ENCODE results near the gene ZNF821.

Gene ZNF821

GRCh38 chr16:71865173-71865863, 18.7 kb downstream of the ZNF821 start:
- Histone ChIP-seq H3K27ac (no peak overlapping the region), H3K36me3 (ENCODE audit: insufficient read depth, low read length) (peaks cover 14% of the 10 kb centered on the region; the same call in 1 of the 2 replicates), H3K9me3 (ENCODE audit: low read depth, low read length) (no peaks in the 10 kb centered on the region), H3K4me3 (no peak overlapping the region), H3K9ac (ENCODE audit: insufficient read length) (no peak overlapping the region)
- no peak for TF ChIP-seq EZH2 (IDR thresholded peaks at IDR 0.05)
- TF ChIP-seq FOXP2 (optimal IDR thresholded peaks at IDR 0.05; ENCODE audit: control extremely low read depth, extremely low read length, insufficient read depth): no peak
- TF ChIP-seq POLR2AphosphoS5 (IDR thresholded peaks at IDR 0.05; ENCODE audit: borderline replicate concordance, low read depth, low read length): no peak
- DNase-seq (ENCODE audit: low read depth, low spot score): no peak

- H3K9me3 ChIP-seq (ENCODE audit: low read depth, low read length): no peaks in the 10 kb centered on the region
- no peak overlapping the region for H3K9ac ChIP-seq (ENCODE audit: insufficient read length)
- H3K4me3 ChIP-seq: no peak overlapping the region
- peaks cover 10% of the 10 kb centered on the region; the same call in 1 of the 2 replicates for H3K36me3 ChIP-seq (ENCODE audit: insufficient read depth, low read length)
- H3K27ac ChIP-seq: no peak overlapping the region
- no peak for TF ChIP-seq EZH2 (IDR thresholded peaks at IDR 0.05)
- no peak for TF ChIP-seq POLR2AphosphoS5 (IDR thresholded peaks at IDR 0.05; ENCODE audit: borderline replicate concordance, low read depth, low read length)
- no peak for TF ChIP-seq FOXP2 (optimal IDR thresholded peaks at IDR 0.05; ENCODE audit: control extremely low read depth, extremely low read length, insufficient read depth)
- no peak for DNase-seq (ENCODE audit: low read depth, low spot score)
These were observed 20.0 kb downstream of the ZNF821 start for GRCh38 chr16:71863995-71864394.

- Histone ChIP-seq H3K9me3 (ENCODE audit: low read depth, low read length) (no peaks in the 10 kb centered on the region), H3K27ac (no peak overlapping the region), H3K9ac (ENCODE audit: insufficient read length) (no peak overlapping the region), H3K36me3 (ENCODE audit: insufficient read depth, low read length) (peaks cover 5% of the 10 kb centered on the region; the same call in 1 of the 2 replicates), H3K4me3 (no peak overlapping the region)
- no peak for DNase-seq (ENCODE audit: low read depth, low spot score)
- no peak for TF ChIP-seq POLR2AphosphoS5 (IDR thresholded peaks at IDR 0.05; ENCODE audit: borderline replicate concordance, low read depth, low read length)
- no peak for TF ChIP-seq EZH2 (IDR thresholded peaks at IDR 0.05)
- TF ChIP-seq FOXP2 (optimal IDR thresholded peaks at IDR 0.05; ENCODE audit: control extremely low read depth, extremely low read length, insufficient read depth): no peak
These were observed 24.0 kb downstream of the ZNF821 start for GRCh38 chr16:71859762-71860521.

- Histone ChIP-seq H3K4me3 (no peak overlapping the region), H3K9me3 (ENCODE audit: low read depth, low read length) (no peaks in the 10 kb centered on the region), H3K9ac (ENCODE audit: insufficient read length) (no peak overlapping the region), H3K27ac (no peak overlapping the region), H3K36me3 (ENCODE audit: insufficient read depth, low read length) (no peaks in the 10 kb centered on the region; the same call in 1 of the 2 replicates)
- no peak for DNase-seq (ENCODE audit: low read depth, low spot score)
- no peak for TF ChIP-seq FOXP2 (optimal IDR thresholded peaks at IDR 0.05; ENCODE audit: control extremely low read depth, extremely low read length, insufficient read depth)
- TF ChIP-seq EZH2 (IDR thresholded peaks at IDR 0.05): no peak
- TF ChIP-seq POLR2AphosphoS5 (IDR thresholded peaks at IDR 0.05; ENCODE audit: borderline replicate concordance, low read depth, low read length): no peak
These were observed 27.9 kb downstream of the ZNF821 start for GRCh38 chr16:71855937-71856662.

GRCh38 chr16:71854369-71854948, 29.5 kb downstream of the ZNF821 start:
- TF ChIP-seq EZH2 (IDR thresholded peaks at IDR 0.05): no peak
- TF ChIP-seq FOXP2 (optimal IDR thresholded peaks at IDR 0.05; ENCODE audit: control extremely low read depth, extremely low read length, insufficient read depth): no peak
- TF ChIP-seq POLR2AphosphoS5 (IDR thresholded peaks at IDR 0.05; ENCODE audit: borderline replicate concordance, low read depth, low read length): no peak
- Histone ChIP-seq H3K9ac (ENCODE audit: insufficient read length) (no peak overlapping the region), H3K4me3 (no peak overlapping the region), H3K9me3 (ENCODE audit: low read depth, low read length) (no peaks in the 10 kb centered on the region), H3K27ac (no peak overlapping the region), H3K36me3 (ENCODE audit: insufficient read depth, low read length) (no peaks in the 10 kb centered on the region; the same call in 1 of the 2 replicates)
- no peak for DNase-seq (ENCODE audit: low read depth, low spot score)

- no peak for DNase-seq (ENCODE audit: low read depth, low spot score)
These were observed 30.6 kb downstream of the ZNF821 start for GRCh38 chr16:71853413-71853812.

GRCh38 chr16:71852561-71852960, 31.4 kb downstream of the ZNF821 start:
- Histone ChIP-seq H3K27ac (no peak overlapping the region), H3K9ac (ENCODE audit: insufficient read length) (no peak overlapping the region), H3K36me3 (ENCODE audit: insufficient read depth, low read length) (no peaks in the 10 kb centered on the region; the same call in 1 of the 2 replicates), H3K9me3 (ENCODE audit: low read depth, low read length) (no peaks in the 10 kb centered on the region), H3K4me3 (no peak overlapping the region)
- DNase-seq (ENCODE audit: low read depth, low spot score): no peak
- TF ChIP-seq FOXP2 (optimal IDR thresholded peaks at IDR 0.05; ENCODE audit: control extremely low read depth, extremely low read length, insufficient read depth): no peak
- TF ChIP-seq POLR2AphosphoS5 (IDR thresholded peaks at IDR 0.05; ENCODE audit: borderline replicate concordance, low read depth, low read length): no peak
- no peak for TF ChIP-seq EZH2 (IDR thresholded peaks at IDR 0.05)

More at GRCh38 chr16:71853413-71853812, 30.6 kb downstream of the ZNF821 start:
- no peak overlapping the region for H3K4me3 ChIP-seq
- no peak overlapping the region for H3K27ac ChIP-seq
- H3K9ac ChIP-seq (ENCODE audit: insufficient read length): no peak overlapping the region
- TF ChIP-seq EZH2 (IDR thresholded peaks at IDR 0.05): no peak
- TF ChIP-seq POLR2AphosphoS5 (IDR thresholded peaks at IDR 0.05; ENCODE audit: borderline replicate concordance, low read depth, low read length): no peak
- TF ChIP-seq FOXP2 (optimal IDR thresholded peaks at IDR 0.05; ENCODE audit: control extremely low read depth, extremely low read length, insufficient read depth): no peak
- H3K36me3 ChIP-seq (ENCODE audit: insufficient read depth, low read length): no peaks in the 10 kb centered on the region; the same call in 1 of the 2 replicates
- H3K9me3 ChIP-seq (ENCODE audit: low read depth, low read length): no peaks in the 10 kb centered on the region

Measured in SK-N-MC (cell line).